HL-60 (cell line): ENCODE data around the gene ADCY5.

ENCODE experiments used
- DNase-seq, 2 experiments: peaks; one replicate each; pipeline ENCODE4 v3.0.0-alpha.2; 2010 to 2020; ENCODE audit warnings: low read depth in 1 of 2, low spot score in 1 of 2
- H3K27ac ChIP-seq: fragments of 250-450 bp; sonication (Bioruptor Pico); replicated peaks from 2 replicates; pipeline ENCODE4 v1.5.1; 2020; ENCODE audit warnings: mild to moderate bottlenecking, moderate library complexity
- H3K27me3 ChIP-seq: fragments of 250-450 bp; sonication (Bioruptor Pico); 2 replicates; pipeline ENCODE4 v1.5.1; 2021; ENCODE audit warnings: mild to moderate bottlenecking, moderate library complexity; ENCODE audit not compliant: insufficient read depth, poor library complexity, severe bottlenecking
- H3K4me3 ChIP-seq: replicated peaks from 2 replicates; pipeline ENCODE4 v1.5.1; 2011; ENCODE audit warnings: mild to moderate bottlenecking, control low read depth, low read length; ENCODE audit not compliant: insufficient read depth
- CTCF ChIP-seq: IDR thresholded peaks from one replicate; pipeline ENCODE4 v1.5.1; 2011; ENCODE audit warnings: low read length, control low read depth, inconsistent platforms; ENCODE audit not compliant: insufficient read depth
- GABPA ChIP-seq: IDR thresholded peaks from 2 replicates; pipeline ENCODE4 v1.6.1; 2012; ENCODE audit warnings: low read depth
- POLR2AphosphoS5 ChIP-seq: IDR thresholded peaks from 2 replicates; pipeline ENCODE4 v1.6.1; 2012; ENCODE audit warnings: low read depth
- REST ChIP-seq: IDR thresholded peaks from 2 replicates; pipeline ENCODE4 v1.6.1; 2012; ENCODE audit warnings: low read depth; ENCODE audit not compliant: insufficient replicate concordance
- SPI1 ChIP-seq: IDR thresholded peaks from 2 replicates; pipeline ENCODE4 v1.6.1; 2012; ENCODE audit warnings: low read depth, mild to moderate bottlenecking, borderline replicate concordance

ADCY5 gene

GRCh38 chr3:123444023-123444422 is 4.9 kb downstream of the ADCY5 start:
- TF ChIP-seq REST (no peak), CTCF (no peak), POLR2AphosphoS5 (no peak), SPI1 (no peak), GABPA (no peak)
- Histone ChIP-seq H3K4me3 (no peak overlapping the region), H3K27ac (no peak overlapping the region), H3K27me3 (peaks cover 20% of the 10 kb centered on the region)
- no peak for DNase-seq

GRCh38 chr3:123442908-123443307 is 6.0 kb downstream of the ADCY5 start:
- no peak for DNase-seq
- TF ChIP-seq GABPA: no peak
- TF ChIP-seq SPI1: no peak
- no peak for TF ChIP-seq REST
- TF ChIP-seq CTCF: no peak
- no peak for TF ChIP-seq POLR2AphosphoS5
- Histone ChIP-seq H3K27ac (no peak overlapping the region), H3K27me3 (peaks cover 14% of the 10 kb centered on the region), H3K4me3 (no peak overlapping the region)

GRCh38 chr3:123442125-123442524 is 6.8 kb downstream of the ADCY5 start:
- Histone ChIP-seq H3K27ac (no peak overlapping the region), H3K4me3 (no peak overlapping the region), H3K27me3 (peaks cover 14% of the 10 kb centered on the region)
- TF ChIP-seq REST (no peak), POLR2AphosphoS5 (no peak), GABPA (no peak), CTCF (no peak)
- DNase-seq: no peak
